HG03139 (cell line): Measurements from ENCODE around the gene C13orf46.

Source experiments
- ATAC-seq: cut with Tn5 transposase; IDR thresholded peaks from one replicate; pipeline ENCODE4 v1.9.1; 2021; ENCODE audit not compliant: unreplicated experiment

The C13orf46 gene

GRCh38 chr13:113958373-113958772, 15.5 kb downstream of the C13orf46 start:
- ATAC-seq: no peak

GRCh38 chr13:113956571-113956970, 17.3 kb downstream of the C13orf46 start:
- no peak for ATAC-seq

GRCh38 chr13:113955691-113956090, 18.2 kb downstream of the C13orf46 start:
- ATAC-seq: no peak

GRCh38 chr13:113955235-113955634, 18.6 kb downstream of the C13orf46 start:
- ATAC-seq: no peak

GRCh38 chr13:113954046-113954835, 19.6 kb downstream of the C13orf46 start:
- no peak for ATAC-seq

GRCh38 chr13:113953561-113953960, 20.3 kb downstream of the C13orf46 start:
- no peak for ATAC-seq

- no peak for ATAC-seq
Observed at GRCh38 chr13:113952983-113953520, 20.8 kb downstream of the C13orf46 start.

- no peak for ATAC-seq
Observed at GRCh38 chr13:113952151-113952982, 21.5 kb downstream of the C13orf46 start.

GRCh38 chr13:113951246-113951999, 22.5 kb downstream of the C13orf46 start:
- ATAC-seq: peak; percentile 56

GRCh38 chr13:113950451-113951245, 23.2 kb downstream of the C13orf46 start:
- no peak for ATAC-seq

GRCh38 chr13:113949546-113949945, 24.3 kb downstream of the C13orf46 start:
- no peak for ATAC-seq

- ATAC-seq: no peak
Observed at GRCh38 chr13:113948034-113948742, 25.7 kb downstream of the C13orf46 start.

GRCh38 chr13:113947311-113948033, 26.4 kb downstream of the C13orf46 start:
- ATAC-seq: no peak

GRCh38 chr13:113946409-113947181, 27.3 kb downstream of the C13orf46 start:
- ATAC-seq: no peak

GRCh38 chr13:113945857-113946408, 27.9 kb downstream of the C13orf46 start:
- ATAC-seq: no peak

GRCh38 chr13:113943821-113944565, 29.9 kb downstream of the C13orf46 start:
- ATAC-seq: no peak

- no peak for ATAC-seq
Observed at GRCh38 chr13:113942591-113943103, 31.2 kb downstream of the C13orf46 start.
